Activated CD8-positive, alpha-beta memory T cell treated with anti-CD3 and anti-CD28 coated beads for 36 hours (primary cell): ENCODE results near the gene ANKRD33. TPM values are rescaled to one million over a fixed set of nuclear protein-coding genes. Genes with fewer than 3 reads are reported as not detected.

Experiments used
- CTCF ChIA-PET: fragments of 350-600 bp; sonication (Branson Sonifier 250); formaldehyde crosslinking; loops from one replicate; lab custom pipeline; 2021; ENCODE audit warnings: antibody characterized with exemption; lab: Charles Lee
- POLR2A ChIA-PET: fragments of 350-600 bp; sonication (Branson Sonifier 250); formaldehyde crosslinking; loops from one replicate; lab custom pipeline; 2021; ENCODE audit warnings: antibody characterized with exemption; lab: Charles Lee
- total RNA-seq, 2 experiments: library from RNA; stranded (reverse); gene quantifications; one replicate each; pipeline ENCODE4 v1.2.3, GENCODE V29; 2021

Gene ANKRD33
- total RNA-seq, 2 experiments from 2014 or later: not detected

GRCh38 chr12:51910168-51910567, 22.3 kb downstream of the ANKRD33 start:
- POLR2A ChIA-PET: no interaction called here
- CTCF ChIA-PET: no interaction called here

DNA sequence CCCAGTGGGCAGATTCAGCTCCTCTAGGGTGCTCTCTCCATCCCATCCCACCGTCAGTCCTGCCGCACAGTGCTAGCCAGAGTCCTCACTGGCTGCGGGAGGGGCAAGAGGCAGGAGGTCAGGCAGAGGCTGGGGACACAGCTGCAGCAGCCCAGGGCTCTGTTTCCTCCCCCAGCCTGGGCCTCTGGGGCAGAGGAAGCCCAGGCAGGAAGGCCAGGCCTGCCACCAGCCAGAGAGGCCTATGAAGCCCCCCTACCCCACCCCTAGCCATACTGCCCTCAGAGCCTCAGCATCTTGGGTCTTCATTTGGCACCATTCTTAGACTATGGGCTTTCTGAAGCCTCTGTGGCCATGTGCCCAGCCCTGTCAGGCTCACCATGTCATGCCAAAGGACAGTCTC, 22.8 kb downstream of the ANKRD33 start:
- ChIA-PET POLR2A (no interaction called here), CTCF (no interaction called here)

DNA sequence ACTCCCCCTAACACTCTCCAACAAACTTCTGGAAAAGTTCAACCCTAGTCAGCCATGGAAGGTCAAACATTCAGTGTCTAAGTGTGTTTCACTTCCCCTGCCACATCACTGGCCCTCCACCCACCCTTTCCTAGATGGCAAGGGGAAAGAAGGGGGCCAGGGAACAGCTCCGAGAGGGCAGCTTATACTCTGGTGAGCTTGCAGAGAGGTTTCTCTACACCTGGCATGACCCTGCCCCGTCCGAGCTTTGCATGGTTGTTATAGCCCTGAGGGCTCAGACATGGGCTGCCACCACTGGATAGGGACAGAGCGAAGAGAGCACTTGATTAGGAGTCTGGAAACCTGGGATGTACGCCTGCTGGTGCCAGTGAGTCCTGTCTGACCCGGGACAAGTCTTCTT, 23.4 kb downstream of the ANKRD33 start:
- ChIA-PET POLR2A (no interaction called here), CTCF (no interaction called here)

- ChIA-PET POLR2A (no interaction called here), CTCF (interaction anchor here (0.8 to 2.0 kb wide), 2 partner anchors 111 to 114 kb away, joined by 3 to 6 read pairs; no protein-coding TSS in a partner anchor)
Observed at GRCh38 chr12:51911788-51912711, 24.1 kb downstream of the ANKRD33 start.

DNA sequence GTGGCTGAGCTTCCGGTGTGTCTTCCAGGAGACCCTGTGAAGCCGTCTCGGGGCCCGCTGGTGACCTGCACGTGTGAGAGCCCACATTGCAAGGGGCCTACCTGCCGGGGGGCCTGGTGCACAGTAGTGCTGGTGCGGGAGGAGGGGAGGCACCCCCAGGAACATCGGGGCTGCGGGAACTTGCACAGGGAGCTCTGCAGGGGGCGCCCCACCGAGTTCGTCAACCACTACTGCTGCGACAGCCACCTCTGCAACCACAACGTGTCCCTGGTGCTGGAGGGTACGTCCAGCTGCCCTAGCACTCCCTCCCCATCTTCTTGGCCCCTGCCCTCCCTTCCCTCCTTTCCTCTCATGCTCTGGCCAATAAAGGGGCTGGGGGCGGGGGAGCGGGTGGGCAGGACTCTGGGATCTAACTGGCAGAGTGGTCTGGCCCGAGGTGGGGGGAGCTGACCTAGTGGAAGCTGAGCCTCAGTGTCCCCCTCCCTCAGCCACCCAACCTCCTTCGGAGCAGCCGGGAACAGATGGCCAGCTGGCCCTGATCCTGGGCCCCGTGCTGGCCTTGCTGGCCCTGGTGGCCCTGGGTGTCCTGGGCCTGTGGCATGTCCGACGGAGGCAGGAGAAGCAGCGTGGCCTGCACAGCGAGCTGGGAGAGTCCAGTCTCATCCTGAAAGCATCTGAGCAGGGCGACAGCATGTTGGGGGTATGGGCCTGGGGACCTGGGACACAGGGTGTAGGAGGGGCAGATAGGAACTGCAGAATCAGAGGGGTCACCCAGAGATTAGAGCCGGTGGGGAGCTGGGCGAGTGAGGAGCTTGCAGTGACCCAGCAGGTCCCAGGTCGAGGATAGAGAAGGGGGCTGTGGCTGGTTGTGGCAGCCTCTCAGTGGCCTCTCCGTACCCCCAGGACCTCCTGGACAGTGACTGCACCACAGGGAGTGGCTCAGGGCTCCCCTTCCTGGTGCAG, 25.4 kb downstream of the ANKRD33 start:
- POLR2A ChIA-PET: no interaction called here
- CTCF ChIA-PET: interaction anchor here (0.8 to 2.0 kb wide), 2 partner anchors 110 to 112 kb away, joined by 3 to 6 read pairs; no protein-coding TSS in a partner anchor

DNA sequence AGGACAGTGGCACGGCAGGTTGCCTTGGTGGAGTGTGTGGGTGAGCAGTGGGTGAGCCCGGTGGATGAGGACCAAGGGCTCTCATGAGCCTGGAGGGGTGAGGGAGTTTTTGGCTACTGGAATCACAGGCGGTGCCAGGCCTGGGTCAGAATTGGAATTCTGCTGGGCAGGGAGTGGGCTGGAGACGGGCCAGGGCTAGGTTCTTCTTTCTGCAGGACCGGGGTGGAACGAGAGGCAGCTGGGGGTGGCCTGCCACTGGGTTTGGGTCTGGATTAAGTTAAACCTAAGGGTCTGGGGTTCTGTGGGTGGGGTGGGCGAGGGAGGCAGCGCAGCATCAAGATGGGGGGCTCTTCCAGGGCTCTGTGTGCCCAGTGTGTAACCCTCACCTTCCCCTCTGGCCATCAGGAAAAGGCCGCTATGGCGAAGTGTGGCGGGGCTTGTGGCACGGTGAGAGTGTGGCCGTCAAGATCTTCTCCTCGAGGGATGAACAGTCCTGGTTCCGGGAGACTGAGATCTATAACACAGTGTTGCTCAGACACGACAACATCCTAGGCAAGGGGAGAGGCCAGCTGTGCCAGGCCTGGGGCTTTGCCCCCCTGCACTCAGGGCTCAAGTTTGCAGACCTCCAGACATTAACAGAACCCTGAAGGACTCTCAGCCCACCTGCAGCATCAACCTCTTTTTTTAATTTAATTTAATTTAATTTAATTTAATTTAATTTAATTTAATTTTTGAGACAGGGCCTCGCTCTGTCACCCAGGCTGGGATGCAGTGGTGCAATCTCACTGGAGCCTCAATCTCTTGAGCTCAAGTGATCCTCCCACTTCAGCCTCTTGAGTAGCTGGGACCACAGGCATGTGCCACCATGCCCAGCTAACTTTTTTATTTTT, 26.4 kb downstream of the ANKRD33 start:
- ChIA-PET POLR2A (no interaction called here), CTCF (no interaction called here)

DNA sequence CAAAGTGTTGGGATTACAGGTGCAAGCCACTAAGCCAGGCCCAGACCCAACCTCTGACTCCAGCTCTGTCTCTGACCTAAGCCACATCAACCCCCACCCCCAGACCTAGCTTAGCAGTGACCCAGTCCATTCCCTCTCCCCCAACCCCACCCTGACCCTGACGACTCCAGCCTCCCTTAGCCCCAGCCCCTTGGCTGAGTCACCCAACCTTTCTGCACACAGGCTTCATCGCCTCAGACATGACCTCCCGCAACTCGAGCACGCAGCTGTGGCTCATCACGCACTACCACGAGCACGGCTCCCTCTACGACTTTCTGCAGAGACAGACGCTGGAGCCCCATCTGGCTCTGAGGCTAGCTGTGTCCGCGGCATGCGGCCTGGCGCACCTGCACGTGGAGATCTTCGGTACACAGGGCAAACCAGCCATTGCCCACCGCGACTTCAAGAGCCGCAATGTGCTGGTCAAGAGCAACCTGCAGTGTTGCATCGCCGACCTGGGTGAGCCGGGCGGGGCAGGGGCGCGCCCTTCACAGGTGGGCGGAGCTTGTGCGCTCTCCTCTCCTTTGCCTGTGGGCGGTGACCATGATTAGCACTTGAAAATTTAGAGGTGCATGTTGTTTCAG, 27.2 kb downstream of the ANKRD33 start:
- ChIA-PET CTCF (no interaction called here), POLR2A (no interaction called here)

GRCh38 chr12:51915951-51916350, 28.0 kb downstream of the ANKRD33 start:
- POLR2A ChIA-PET: no interaction called here
- CTCF ChIA-PET: no interaction called here

DNA sequence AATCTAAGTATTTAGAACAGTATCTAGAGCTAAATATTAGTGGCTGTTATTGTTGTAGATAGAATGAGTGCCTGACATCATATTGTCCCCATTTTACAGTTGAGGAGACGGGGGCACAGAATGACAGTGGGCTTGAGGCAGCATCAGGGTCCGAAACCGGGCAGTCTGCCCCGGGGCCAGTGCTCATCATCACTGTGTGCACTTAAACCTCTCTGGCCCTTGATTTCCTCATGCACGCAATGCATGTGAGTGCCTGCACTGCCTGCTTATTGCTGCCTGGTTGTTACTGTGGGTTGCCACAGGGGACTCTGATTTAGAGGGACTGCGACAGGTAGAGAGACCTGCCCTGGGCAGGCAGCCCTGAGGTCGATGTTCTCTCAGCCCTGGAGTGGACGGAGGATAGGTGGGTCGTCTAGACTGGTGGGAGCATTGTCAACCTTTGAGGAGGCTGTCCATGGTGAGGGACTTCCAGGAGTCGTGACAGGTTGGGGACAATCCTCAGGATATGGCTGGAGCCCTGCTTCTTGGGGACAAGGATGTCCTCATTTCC, 29.2 kb downstream of the ANKRD33 start:
- CTCF ChIA-PET: no interaction called here
- POLR2A ChIA-PET: no interaction called here

DNA sequence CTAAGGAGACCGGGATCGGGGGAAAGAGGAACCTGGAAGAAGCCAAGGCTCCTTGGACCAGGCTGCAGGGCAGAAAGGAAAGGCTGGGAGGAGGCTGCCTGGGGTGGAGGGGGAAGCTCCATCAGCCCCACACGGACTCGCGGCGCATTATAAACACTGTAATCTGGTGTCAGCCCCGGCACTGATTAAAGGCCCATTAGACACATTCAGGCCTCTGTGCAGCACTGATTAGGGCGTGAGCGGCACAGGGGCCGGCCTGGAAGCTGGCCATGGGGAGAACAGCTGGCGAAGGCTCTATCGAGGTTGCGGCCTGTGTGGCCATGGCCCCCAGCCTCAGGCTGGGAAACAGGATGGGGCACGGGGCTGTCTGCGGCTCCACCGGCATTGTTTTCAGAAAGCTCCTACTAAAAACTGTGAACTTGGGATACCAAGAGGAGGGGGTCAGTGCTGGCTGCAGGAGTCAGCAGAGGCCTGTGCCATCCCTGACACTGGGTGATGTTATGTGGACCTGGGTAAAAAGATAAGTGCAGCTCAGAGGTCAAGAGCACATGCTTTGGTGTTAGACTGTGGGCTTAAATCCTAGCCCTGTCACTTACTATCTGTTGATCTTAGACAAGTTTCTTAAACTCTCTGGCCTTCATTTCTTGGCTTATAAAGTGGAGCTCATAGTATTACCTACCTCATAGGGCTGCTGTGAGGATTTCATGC, 30.0 kb downstream of the ANKRD33 start:
- ChIA-PET CTCF (no interaction called here), POLR2A (no interaction called here)

- POLR2A ChIA-PET: no interaction called here
- CTCF ChIA-PET: no interaction called here
Observed at GRCh38 chr12:51920046-51920445, 32.1 kb downstream of the ANKRD33 start.

- POLR2A ChIA-PET: no interaction called here
- CTCF ChIA-PET: interaction anchor here (0.7 to 2.5 kb wide), 4 partner anchors 29 to 104 kb away, joined by 3 to 8 read pairs (median 4); no protein-coding TSS in a partner anchor
Observed at GRCh38 chr12:51921017-51921725, 33.3 kb downstream of the ANKRD33 start.

GRCh38 chr12:51922146-51922545, 34.2 kb downstream of the ANKRD33 start:
- CTCF ChIA-PET: interaction anchor here (0.7 to 3.1 kb wide), 5 partner anchors 15 to 103 kb away, joined by 3 to 14 read pairs (median 5); no protein-coding TSS in a partner anchor
- POLR2A ChIA-PET: interaction anchor here (0.6 kb wide), 2 partner anchors 52 to 527 kb away, joined by 3 to 6 read pairs; no protein-coding TSS in a partner anchor

DNA sequence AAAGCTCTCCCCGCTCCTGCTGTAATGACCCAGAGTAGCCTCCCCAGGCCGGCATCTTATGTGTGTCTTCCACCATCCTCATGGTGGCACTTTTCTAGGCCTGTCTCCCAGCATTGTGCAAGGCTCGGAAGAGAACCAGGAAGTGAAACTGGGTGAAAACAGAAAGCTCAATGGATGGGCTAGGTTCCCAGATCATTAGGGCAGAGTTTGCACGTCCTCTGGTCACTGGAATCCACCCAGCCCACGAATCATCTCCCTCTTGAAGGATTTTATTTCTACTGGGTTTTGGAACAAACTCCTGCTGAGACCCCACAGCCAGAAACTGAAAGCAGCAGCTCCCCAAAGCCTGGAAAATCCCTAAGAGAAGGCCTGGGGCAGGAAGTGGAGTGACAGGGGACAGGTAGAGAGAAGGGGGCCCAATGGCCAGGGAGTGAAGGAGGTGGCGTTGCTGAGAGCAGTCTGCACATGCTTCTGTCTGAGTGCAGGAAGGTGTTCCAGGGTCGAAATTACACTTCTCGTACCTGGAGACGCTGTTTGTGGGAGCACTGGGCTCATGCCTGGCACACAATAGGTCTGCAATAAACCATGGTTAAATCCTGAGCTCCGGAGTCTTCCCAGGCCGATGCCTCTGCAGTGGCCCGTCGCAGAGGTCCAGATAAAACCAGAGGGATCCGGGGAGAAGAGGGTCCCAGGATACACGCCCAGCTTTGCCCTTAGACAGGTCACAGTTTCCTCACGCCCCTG, 35.0 kb downstream of the ANKRD33 start:
- POLR2A ChIA-PET: no interaction called here

DNA sequence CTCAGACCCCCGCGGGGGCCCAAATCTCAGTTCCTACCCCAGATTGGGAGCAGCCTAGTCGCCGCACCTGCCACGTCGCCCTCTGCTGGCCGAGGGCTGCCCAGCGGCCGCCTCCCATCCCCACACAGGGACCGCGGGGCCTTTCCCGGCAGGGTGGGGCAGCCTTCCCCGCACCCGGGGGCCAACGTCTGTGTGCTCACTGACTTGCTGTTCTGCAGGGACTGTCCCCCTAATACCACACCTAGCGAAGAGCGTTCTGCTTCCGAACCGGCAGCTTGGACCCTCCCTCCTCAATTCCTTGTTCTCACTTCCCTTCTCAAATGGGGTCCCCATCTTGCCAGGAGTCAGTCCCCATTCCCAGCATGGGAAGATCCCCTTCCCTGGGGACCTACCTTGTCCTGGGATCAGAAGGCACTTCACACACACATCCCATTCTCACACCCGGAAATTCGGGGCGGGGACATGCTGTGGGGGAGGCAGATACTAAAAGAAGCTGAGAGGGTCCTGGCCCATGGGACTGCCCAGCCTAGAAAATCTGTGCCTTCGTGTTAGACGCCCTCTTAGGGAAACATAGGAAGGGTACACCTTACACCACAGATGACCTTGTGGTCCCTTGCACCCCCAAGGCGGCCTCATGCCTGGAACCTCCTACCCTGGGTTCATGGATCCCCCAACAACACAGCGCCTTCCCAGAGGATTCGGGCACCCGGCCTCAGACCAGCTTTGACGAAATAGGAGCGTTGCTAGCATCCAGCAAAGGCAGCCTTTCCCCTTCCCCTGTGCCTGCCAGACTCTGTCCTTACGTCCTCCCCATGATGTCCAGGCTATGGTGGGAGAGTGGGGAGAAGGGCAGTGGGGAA, 35.8 kb downstream of the ANKRD33 start:
- ChIA-PET POLR2A (no interaction called here), CTCF (interaction anchor here (0.9 to 3.1 kb wide), 8 partner anchors 13 to 72 kb away, joined by 3 to 14 read pairs (median 4); no protein-coding TSS in a partner anchor)

More for the DNA sequence above, 35.0 kb downstream of the ANKRD33 start:
- CTCF ChIA-PET: interaction anchor here (0.8 to 3.1 kb wide), 9 partner anchors 14 to 102 kb away, joined by 3 to 14 read pairs (median 5); no protein-coding TSS in a partner anchor
